Fibroblast of skin of scalp (primary cell): ENCODE measurements around the gene BCAN. TPM values are rescaled to one million over a fixed set of nuclear protein-coding genes. Genes with fewer than 3 reads are reported as not detected.
"Not testable (repeated sequence)": the region's sequence is repeated elsewhere in the genome, so short reads cannot be mapped to it uniquely, and the experiment has no call there.

Experiments used
- DNase-seq: peaks from one replicate; pipeline ENCODE4 v3.0.0-alpha.2; 2013
- polyA plus RNA-seq, 2 experiments: library from polyadenylated mRNA; unstranded; fragments of 120-200 nt; gene quantifications; one replicate each; pipeline ENCODE4 v1.2.1, GENCODE V29; 2013; ENCODE audit not compliant: insufficient read length in 2 of 2

Gene BCAN, protein sequence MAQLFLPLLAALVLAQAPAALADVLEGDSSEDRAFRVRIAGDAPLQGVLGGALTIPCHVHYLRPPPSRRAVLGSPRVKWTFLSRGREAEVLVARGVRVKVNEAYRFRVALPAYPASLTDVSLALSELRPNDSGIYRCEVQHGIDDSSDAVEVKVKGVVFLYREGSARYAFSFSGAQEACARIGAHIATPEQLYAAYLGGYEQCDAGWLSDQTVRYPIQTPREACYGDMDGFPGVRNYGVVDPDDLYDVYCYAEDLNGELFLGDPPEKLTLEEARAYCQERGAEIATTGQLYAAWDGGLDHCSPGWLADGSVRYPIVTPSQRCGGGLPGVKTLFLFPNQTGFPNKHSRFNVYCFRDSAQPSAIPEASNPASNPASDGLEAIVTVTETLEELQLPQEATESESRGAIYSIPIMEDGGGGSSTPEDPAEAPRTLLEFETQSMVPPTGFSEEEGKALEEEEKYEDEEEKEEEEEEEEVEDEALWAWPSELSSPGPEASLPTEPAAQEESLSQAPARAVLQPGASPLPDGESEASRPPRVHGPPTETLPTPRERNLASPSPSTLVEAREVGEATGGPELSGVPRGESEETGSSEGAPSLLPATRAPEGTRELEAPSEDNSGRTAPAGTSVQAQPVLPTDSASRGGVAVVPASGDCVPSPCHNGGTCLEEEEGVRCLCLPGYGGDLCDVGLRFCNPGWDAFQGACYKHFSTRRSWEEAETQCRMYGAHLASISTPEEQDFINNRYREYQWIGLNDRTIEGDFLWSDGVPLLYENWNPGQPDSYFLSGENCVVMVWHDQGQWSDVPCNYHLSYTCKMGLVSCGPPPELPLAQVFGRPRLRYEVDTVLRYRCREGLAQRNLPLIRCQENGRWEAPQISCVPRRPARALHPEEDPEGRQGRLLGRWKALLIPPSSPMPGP
- not detected for polyA plus RNA-seq (2013, experiment 1 of 2; ENCODE audit: insufficient read length)
- 5.1 TPM for polyA plus RNA-seq (2013, experiment 2 of 2; ENCODE audit: insufficient read length)

DNA sequence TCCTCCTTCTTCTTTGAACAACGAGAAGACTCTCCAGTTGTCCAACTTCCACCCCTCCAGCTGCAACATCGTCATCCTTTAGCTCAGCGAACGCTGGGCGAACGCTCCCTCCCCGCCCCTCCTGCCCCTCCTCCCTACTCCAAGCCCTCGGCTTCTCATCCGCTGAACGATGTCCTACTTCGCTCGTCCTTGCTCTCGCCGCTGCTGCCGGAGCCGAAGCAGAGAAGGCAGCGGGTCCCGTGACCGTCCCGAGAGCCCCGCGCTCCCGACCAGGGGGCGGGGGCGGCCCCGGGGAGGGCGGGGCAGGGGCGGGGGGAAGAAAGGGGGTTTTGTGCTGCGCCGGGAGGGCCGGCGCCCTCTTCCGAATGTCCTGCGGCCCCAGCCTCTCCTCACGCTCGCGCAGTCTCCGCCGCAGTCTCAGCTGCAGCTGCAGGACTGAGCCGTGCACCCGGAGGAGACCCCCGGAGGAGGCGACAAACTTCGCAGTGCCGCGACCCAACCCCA, at the start of gene BCAN:
BCAN (plus strand) TSS at position 357 of the 504 bp plus-strand sequence. CDS start 3,938 bp downstream, outside the sequence.
- no peak for DNase-seq

DNA sequence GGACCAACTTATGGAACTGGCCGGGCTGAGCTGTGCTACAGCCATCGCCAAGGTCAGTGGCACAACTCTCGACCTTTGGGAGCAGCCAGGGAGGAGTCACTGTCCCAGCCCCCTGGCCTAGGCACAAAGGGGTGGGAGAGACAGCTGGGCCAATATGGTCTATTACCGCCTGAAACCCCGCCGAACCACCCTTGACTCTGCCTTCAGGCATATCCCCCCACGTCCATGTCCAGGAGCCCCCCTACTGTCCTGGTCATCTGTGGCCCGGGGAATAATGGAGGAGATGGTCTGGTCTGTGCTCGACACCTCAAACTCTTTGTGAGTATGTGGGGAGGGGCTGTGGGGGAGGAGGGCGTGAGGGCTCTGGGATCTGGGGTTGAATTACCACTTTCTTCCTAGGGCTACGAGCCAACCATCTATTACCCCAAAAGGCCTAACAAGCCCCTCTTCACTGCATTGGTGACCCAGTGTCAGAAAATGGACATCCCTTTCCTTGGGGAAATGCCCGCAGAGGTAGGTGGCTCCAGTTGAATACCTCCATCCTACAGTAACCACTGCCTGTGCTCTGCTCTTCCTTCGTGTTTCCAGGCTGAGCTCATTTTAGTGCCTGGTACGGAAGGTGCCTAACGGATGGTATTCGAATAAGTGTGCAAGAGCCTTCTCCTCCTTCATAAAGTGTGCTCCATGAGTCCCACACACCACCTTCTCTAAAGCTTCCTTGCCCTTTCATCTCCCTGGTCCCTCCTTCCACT, 49.6 kb upstream of the BCAN start:
- no peak for DNase-seq

DNA sequence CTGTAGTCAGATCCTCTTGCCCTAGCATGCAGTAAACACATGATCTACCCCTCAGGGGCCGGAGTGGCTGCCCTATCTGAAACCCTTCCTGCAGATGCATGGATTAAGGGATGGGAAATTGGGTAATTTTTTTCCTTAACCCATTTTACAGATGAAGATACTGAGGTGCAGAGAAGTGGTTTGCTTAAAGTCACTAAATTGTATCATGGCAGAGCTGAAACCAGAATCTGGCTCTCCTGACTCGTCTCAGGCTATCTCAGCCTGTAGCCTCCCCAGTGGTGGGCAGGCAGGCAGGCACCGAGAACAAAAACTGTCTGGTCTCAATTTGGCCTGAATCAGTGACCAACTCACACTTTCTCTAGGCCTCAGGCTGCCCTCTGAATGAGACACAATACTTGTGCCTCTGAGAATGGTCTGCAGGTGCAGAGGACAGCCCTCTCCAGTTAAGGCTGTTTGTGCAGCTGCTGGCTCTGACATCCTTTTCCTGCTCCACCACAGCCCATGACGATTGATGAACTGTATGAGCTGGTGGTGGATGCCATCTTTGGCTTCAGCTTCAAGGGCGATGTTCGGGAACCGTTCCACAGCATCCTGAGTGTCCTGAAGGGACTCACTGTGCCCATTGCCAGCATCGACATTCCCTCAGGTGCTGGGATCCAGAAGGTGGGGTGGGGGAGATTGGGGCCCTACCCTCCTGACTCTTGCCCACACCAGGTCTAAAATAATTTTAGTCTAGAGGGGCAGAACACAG, 48.8 kb upstream of the BCAN start:
- no peak for DNase-seq

DNA sequence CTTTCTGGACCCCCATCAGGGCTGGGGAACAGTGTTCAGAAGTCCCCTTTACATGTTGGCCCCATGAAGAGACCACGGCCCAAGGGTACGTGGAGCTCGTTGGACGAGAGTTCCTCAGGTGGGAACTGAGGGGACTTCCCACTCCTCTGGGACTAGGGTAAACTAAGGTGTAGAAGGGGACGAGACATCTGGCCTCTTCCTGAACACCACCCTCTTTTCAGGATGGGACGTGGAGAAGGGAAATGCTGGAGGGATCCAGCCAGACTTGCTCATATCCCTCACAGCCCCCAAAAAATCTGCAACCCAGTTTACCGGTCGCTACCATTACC, 48.3 kb upstream of the BCAN start:
- no peak for DNase-seq

DNA sequence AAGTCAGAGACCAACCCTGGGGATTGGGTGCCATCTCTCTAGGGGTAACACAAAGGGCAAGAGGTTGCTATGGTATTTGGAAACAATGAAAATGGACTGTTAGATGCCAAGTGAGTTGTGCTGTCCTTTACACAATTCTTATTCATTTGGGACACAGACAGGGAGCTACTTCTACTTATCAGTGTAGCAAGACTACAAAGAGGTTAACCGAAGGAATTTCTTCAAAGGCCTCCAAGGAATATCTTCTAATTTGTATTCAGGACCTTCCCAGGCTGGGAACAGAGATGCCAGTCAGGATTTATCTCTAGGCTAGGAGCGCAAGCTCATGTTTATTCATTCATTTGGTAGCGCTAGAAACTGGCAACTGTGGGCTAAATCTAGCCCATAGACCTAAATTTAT, 47.7 kb upstream of the BCAN start:
- DNase-seq: no peak

DNA sequence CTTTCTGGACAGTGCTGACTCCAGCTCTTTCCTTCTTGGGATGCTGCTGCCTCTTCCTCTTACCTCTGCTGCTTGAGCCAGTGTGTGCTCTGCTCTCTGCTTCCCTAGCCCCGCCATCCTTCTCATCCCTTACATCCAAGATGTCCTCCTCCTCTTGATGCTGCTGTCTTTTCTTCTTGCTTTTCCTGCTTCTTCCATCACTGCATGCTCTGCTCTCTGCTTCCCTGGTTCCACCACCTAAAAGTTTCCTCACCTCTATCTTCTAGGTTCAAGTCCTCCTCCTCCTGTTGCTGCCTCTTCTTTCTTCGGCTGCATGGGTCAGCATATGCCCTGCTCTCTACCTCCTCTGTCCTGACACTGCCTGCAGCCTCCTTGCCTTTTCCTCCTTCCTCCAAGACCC, 46.9 kb upstream of the BCAN start:
- DNase-seq: no peak

DNA sequence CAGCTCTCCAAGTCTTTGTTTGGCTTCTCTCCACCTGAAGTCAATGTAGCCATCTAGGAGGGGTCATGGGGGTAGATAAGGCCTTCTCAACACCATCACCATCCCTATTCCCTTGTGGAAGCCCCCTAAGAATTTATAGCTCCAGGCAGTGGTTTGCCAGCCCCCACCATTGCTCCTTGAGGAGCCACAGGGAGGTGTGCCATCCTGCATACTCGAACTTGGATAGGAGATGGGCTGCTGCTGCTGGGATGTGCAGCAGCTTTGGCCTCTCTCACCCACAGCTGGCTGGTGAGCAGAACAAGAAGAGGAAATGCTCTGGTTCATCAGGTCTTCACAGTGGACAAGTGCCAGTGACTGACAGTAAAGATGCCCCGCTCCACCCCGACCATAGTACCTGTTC, 45.5 kb upstream of the BCAN start:
- no peak for DNase-seq

DNA sequence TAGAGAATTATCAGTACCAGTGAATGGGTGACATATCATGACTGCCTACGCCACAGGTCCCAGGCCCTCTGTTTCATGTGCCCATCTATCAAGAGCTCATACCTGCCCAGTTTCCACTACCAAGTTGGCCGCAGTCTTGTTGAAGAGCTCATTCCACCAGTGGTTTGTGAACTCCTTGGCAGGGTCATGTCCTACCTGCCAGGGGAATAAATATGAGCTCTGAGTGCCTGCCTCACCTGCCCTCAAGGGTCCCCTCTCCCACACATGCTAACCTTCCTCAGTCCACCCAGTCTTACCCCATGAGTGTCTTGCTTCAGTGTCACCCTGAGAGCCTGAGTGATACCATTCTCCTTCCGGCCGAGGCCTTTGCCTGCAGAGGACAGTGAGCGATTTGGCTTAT, 43.8 kb upstream of the BCAN start:
- no peak for DNase-seq

DNA sequence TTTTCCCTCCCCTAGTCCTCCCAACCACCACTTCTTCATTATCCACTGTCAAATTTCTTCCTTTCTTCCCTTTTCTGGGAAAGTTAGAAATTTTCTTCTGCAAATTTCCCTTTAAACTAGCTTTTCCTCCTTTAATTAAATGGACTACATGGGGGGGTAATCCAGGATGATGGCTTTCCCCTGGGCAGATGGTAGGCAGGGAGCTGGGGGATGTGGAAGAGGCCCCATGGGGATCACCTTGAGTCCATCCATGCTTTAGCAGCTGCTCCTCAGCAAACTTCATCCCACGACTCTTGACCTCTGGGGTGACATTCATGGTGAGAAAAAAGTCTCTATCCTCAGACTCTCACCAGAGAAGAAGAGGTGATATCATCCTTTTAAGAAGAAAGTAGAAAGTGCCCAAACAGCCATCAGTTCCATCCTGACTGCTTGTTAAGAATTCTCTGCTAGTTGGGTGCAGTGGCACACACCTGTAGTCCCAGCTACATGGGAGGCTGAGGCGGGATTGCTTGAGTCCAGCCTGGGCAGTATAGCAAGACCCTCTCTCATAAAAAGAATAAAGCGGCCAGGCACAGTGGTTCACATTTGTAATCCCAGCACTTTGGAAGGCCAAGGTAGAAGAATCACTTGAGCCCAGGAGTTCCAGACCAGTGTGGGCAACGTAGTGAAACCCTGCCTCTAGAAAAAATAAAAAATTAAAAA, 43.0 kb upstream of the BCAN start:
- no peak for DNase-seq

DNA sequence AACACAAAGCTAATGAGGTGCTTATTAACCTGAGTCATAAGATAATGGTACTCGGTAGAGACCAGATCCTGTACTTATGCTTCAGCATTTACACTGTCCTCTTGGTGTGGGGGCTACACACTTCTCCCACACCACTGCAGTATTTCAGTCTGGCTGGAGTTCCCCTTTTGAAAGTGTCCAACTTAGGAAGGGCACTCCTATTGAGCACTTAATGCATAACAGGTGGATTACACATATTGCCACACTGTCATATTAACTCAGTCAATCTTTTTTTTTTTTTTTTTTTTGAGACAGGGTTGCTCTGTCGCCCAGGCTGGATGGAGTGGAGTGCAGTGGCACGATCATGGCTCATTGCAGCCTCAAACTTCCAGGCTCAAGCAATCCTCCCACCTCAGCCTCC, 42.1 kb upstream of the BCAN start:
- no peak for DNase-seq

DNA sequence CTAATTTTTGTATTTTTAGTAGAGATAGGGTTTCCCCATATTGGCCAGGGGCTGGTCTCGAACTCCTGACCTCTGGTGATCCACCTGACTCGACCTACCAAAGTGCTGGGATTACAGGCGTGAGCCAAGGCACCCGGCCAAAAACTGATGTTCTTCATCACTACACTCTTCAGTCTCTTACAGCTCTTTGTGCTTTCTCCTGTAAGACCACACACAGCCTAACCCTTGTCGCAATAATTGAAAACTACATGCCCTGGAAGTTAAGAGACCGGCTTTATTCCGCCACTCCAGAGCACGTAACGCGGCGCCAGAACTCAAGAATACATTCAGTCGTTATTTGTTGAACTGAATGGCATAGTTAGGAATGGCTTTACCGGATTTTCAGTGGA, 41.2 kb upstream of the BCAN start:
- peak; percentile 7 for DNase-seq

DNA sequence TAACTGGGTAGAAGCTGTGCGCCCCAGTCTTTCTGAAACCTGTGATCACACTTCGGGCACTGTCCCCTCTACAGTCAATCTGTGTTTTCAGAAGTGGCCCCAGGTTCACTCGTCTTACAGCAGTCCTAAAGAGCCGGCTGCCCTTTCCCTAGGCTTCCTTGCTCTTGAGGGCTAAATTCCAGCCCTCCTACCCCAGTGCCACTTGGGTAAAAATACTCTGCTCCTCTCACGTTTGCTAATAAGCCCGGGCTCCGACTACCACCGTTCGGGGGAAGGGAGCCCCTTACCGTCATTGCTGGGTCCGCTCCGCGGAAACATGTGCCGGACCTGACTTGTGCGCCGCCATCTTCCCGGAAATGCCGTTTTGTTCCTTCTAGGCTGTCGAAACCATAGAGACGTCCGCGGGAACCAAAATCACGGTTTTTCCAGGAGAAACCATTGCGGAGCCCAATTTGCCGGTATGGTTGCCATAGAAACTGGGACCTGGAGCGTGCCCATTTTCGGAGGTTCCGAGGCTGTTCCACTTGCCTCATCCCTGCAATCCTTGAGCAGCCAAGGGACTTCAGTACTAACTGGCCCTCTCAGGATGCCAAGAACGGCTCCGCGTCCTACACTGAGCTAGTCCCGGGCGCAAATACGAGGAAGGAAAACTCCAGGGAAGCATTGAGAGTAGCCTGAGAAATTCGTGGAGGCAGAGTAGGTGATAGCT, 40.6 kb upstream of the BCAN start, which contains the start of gene GPATCH4:
GPATCH4 (minus strand) TSS at position 358 of the 709 bp plus-strand sequence.
- peak; percentile 93 for DNase-seq

DNA sequence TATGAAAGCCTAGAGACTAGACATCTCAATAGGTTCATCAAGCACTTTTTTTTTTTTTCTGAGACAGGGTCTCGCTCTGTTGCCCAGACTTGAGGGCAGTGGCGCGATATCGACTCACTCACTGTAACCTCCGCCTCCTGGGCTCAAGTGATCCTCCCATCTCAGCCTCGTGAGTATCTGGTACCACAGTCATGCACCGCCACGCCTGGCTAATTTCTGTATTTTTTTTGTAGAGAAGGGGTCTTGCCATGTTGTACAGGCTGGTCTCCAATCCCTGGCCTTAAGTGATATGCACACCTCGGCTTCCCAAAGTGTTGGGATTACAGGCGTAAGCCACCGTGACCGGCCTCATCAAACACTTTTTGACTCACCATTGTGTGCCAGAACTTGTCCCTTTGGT, 40.0 kb upstream of the BCAN start:
- no peak for DNase-seq

DNA sequence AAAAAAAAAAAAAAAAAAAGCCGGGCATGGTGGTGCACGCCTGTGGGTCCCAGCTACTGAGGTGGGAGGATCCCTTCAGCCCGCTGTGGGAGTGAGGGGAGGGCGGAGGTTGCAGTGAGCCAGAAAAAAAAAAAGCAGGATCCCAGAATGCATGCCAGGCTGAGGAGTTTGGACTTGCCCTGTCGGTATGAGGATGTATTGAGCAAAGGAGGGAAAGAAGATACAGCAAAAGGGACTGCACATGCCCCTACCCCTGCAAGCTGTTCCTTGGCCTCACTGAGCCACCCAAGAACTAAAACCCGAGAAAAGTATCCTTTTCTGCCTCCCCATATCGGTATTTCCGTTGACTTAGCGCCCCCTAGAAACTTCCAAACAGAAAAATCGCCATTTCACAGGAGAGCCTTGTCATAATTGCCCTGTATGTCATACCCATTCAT, 39.3 kb upstream of the BCAN start:
- DNase-seq: peak; percentile 20

DNA sequence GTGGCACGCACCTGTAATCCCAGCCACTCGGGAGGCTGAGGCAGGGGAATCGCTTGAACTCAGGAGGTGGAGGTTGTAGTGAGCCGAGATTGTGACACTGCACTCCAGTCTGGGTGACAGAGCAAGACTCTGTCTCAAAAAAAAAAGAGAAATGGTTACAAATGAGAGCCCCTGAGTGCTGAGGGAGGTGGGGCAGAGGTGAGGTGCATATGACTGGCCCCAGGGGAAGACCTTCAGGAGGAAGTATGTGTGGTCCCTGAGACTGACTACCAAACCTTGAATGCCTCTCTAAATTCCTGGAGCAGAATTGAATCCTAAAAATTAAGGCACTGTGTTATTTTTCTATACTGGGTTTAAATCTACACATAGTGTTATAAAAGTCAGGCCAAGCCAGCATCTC, 34.6 kb upstream of the BCAN start:
- not testable (repeated sequence) for DNase-seq

DNA sequence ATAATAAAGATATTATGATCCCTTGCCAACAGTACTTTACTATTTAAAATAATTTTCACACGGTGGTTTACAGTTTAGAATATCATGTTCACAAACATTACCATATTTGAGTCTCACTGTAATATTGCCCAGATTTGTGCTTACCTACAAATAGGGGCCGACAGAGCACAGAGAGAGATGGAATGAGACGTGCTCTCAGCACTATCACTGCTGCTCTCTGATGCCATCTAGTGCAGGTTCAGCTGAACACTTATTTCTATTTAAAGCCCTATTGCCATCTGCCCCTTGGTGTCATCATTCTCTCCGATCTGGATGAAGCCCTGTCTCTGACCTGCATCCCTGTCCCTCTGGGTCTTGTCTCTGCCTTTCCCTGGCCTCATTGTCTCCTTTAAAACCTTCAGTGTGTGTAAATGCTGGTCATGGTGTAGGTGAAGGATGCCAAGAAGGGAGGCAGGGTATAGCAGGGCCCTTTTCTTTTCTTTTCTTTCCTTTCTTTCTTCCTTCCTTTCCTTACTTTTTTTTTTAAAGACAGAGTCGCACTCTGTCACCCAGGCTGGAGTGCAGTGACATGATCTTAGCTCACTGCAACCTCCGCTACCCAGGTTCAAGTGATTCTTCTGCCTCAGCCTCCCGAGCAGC, 33.8 kb upstream of the BCAN start:
- DNase-seq: peak; percentile 77

DNA sequence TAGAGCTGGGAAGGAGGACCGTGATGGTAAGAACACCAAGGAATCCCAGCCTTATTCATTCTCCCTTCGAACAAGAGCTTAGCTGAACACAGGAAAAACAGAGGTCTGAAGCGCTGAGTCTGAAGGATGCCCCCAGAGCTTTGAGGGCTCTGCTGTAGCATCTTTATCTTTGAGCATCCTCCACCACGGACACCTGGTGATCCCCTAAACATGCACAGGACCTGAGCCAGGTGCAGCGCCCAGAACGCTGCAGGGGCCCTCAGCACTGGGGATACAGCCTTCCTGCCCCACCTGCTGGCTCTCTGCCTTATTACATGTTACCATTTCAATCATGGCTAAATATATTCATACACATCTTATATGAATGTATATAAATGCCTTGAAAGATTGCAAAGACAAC, 32.9 kb upstream of the BCAN start:
- DNase-seq: peak; percentile 17

DNA sequence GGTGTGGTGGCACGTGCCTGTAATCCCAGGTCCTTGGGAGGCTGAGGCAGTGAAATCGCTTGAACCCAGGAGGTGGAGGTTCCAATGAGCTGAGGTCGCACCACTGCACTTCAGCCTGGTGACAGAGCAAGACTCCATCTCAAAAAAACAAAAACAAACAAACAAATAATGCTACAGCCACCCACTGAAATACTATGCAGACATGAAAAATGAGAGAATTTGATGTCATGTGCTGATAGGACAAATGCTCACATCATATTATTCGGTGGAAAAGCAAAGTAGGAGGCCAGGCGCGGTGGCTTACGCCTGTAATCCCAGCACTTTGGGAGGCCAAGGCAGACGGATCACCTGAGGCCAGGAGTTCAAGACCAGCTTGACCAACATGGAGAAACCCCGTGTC, 31.8 kb upstream of the BCAN start:
- not testable (repeated sequence) for DNase-seq

DNA sequence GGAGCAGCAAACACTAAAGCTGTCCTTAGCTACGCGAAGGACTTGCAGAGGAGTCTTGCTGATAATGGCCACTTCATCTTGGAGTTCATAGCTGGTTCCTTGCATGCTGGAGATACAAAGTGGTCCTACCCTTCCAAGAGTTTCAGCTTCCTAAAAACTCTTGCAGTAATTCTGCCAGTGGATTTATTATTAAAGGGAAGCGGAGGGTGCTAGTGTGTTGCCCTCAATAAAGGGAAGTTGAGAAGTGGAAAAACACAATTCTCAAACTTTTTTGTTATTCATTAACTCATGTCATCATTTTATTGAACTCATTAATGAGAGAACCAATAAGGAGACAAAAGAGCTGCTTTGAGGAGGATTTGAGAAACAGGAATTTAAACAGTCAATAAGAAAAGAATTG, 29.3 kb upstream of the BCAN start:
- DNase-seq: no peak

DNA sequence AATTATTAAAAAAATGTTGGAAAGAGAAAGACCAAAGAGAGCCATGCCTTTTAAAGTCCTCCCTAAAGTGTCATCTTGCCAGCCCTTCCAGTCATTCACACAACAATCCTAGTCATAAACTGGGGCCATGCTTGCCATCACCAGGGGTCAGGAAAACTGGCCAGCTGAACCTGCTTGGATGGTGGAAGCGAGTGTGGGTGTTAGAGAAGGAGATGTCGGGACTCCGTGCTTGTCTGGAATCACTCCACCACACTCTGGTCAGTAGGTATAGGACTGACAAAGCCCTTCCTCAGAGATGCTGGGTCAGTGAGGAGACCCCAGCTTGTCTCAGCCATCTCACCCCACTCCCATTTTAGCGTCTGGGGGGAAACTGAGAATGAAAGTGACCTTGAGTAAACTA, 26.0 kb upstream of the BCAN start:
- no peak for DNase-seq
